Placental pericyte (primary cell): Measurements from ENCODE around the gene FLII. TPM values are rescaled to one million over a fixed set of nuclear protein-coding genes. Genes with fewer than 3 reads are reported as not detected.

Experiments used
- total RNA-seq: library from RNA; depleted of rRNA; stranded (reverse); fragments of >200 nt; gene quantifications from 2 replicates; pipeline ENCODE4 v1.2.3, GENCODE V29; 2012

FLII gene
- 343 and 376 TPM in 2 replicates for total RNA-seq

DNA sequence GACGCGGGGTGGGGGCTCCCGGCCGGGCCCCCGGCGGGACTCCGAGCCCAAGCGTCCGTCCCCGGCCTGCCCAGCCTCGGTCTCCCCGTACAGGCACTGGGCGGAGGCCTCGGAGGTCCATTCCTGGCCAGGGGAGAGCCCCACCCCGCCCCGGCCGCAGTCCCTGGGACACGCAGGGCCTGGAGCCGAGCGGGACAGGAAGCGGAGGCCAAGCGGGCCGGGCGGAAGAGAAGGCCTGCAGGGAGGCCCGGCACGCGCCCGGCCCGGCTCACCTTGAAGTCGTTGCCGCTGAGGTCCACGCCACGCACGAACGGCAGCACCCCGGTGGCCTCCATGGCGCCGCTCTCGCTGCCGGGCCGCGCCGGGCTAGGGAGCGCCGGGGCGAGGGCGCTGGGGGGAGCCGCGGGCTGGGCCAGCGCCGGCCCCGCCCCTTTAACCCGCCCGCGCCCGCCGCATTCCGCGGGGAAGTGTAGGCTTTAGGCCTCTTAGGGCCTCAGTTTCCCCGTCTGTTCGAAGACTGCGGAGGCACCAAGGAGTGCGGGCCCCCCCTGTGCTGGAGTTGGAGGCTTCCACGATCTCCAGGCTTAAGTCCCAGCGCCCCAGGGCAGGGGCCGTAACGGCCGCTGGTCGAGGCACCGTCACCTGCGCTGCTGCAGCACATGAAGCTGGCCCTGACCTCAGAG, at the start of gene FLII:
FLII (minus strand) TSS at position 383 of the 683 bp plus-strand sequence; CDS start at position 335, 48 bp downstream.

DNA sequence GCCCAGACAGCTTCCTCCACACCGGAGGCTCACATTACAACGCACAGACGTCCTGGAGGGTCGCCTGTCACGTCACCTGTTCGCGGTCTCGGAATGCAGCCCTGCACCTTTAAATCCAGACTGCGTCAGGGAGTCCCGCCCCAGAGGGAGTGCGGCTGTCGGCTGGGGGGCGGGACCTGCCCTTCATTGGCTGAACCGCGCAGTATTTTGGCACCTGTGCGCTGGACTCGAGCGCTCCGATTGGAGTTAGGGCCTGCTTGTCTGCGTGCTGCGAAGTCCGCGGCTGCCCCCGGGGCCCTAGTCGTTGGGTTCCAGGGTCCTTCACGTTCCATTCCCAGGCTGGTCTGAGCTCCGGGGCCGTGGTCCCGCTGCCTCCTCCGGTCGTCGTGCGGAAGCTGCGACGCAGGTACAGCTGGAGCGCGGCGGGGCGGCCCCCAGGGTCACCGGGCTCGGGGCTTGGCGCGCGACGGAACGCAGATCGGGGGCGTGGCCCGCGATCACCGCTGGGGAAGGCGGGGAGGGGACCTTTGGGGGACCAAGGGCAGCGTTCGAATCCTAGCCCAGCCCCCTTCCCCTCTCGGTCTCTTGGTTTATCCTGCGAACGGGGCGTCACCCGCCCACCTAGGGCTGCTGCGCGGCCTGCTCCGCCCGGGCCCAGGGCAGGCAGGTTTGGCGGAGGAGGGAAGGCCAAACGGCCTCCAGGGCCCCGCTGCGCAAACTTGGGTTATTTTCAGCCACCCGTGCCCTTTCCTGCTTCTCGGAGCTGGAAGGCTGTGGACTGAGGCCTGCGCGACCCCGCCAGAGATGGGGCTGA, 2.0 kb upstream of the FLII start, which contains the start of gene MIEF2:
MIEF2 (plus strand) TSS at position 331 of the 814 bp plus-strand sequence. CDS start 2,059 bp downstream, outside the sequence.

DNA sequence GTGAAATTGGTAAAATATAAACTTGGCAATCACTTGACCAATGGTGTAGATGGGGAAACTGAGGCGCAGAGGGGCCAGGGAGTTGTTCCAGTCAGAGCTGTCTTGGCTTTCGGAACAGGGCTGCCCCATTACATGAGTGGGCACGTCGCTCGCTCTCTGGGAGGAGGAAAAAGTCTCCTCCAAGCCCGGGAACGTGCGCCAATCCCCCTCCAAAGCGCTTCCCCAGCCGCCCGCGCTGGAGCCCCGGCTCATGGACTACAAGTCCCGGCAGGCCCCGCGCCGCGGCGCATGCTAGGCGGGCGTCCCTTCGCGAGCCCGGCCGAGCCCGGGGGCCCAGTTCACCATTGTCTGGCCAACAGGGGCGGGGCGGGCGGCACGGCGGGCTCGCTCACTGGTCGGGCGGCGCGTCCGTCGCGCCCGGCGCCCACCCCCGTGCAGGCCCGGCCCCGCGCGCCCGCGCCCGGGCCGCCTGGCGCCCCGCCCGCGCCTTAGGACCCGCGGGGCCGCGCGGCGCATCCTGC, 33.4 kb downstream of the FLII start, which contains the start of gene LLGL1:
LLGL1 (plus strand) TSS at position 515 of the 521 bp plus-strand sequence. CDS start 48 bp downstream, outside the sequence.

Other genes with a start within 250 kb of the FLII start
- 10.7 and 14.7 TPM in 2 replicates for gene ATPAF2, start 219.6 kb downstream of the FLII start, total RNA-seq
- gene GID4, start 219.3 kb downstream of the FLII start, total RNA-seq, result 6.3 and 11.4 TPM in 2 replicates
- 33.9 and 45.8 TPM in 2 replicates for gene DRG2, start 170.8 kb downstream of the FLII start, total RNA-seq
- gene MYO15A, start 150.0 kb downstream of the FLII start, total RNA-seq, result 0.44 and 0.72 TPM in 2 replicates
- gene ALKBH5, start 74.9 kb downstream of the FLII start, total RNA-seq, result 103 and 168 TPM in 2 replicates
- gene LLGL1, start 33.1 kb downstream of the FLII start, total RNA-seq, result 32.4 and 53.4 TPM in 2 replicates
- 10.9 and 27.8 TPM in 2 replicates for gene MIEF2, start 1.9 kb upstream of the FLII start, total RNA-seq
- gene TOP3A, start 56.3 kb upstream of the FLII start, total RNA-seq, result 39.4 and 58.7 TPM in 2 replicates
- 24.6 and 26.0 TPM in 2 replicates for gene SMCR8, start 56.6 kb upstream of the FLII start, total RNA-seq
- gene SHMT1, start 104.8 kb upstream of the FLII start, total RNA-seq, result 4.4 and 16.5 TPM in 2 replicates
- not detected in 2 replicates for gene EVPLL, start 119.0 kb upstream of the FLII start, total RNA-seq
- not detected in 2 replicates for gene LGALS9C, start 218.1 kb upstream of the FLII start, total RNA-seq